Astrocyte (in vitro differentiated cells and primary cell): ENCODE measurements around the gene NLRP10.

Source experiments
- CTCF ChIP-seq: IDR thresholded peaks from 2 replicates; pipeline ENCODE4 v1.5.1; 2011; ENCODE audit warnings: low read depth, mild to moderate bottlenecking, inconsistent platforms, low read length, moderate library complexity; ENCODE audit not compliant: insufficient read depth
- EZH2 ChIP-seq: IDR thresholded peaks from 2 replicates; pipeline ENCODE4 v1.6.1; 2012; ENCODE audit warnings: mild to moderate bottlenecking, low read length, inconsistent platforms; ENCODE audit not compliant: insufficient read depth

- TF ChIP-seq CTCF: no peak
- TF ChIP-seq EZH2: no peak
Measured at GRCh38 chr11:7964261-7964660, 986 bp downstream of the NLRP10 start.
